Stomach (tissue), 4 donors: ENCODE measurements around the gene NAV2.

Source experiments
- EP300 ChIP-seq: sonication (generic); formaldehyde crosslinking; IDR thresholded peaks from one replicate; pipeline ENCODE4 v1.6.1; 2017; ENCODE audit warnings: antibody characterized with exemption
- POLR2A ChIP-seq, 4 donors: fragments of 450-650 bp; IDR thresholded peaks; one replicate each; pipeline ENCODE4 v1.6.1; 2016; ENCODE audit warnings: antibody characterized with exemption in 4 of 4, control low read depth in 2 of 4, mild to moderate bottlenecking in 1 of 4, moderate library complexity in 1 of 4
- POLR2AphosphoS5 ChIP-seq, 3 donors: sonication (generic); formaldehyde crosslinking; IDR thresholded peaks; one replicate each; pipeline ENCODE4 v1.6.1; 2016; ENCODE audit warnings: antibody characterized with exemption in 3 of 3
- TF ChIP-seq, protein P1 (sequence below), 7 experiments: fragments of 450-650 bp in 4 of 7; fragments of 200-600 bp in 3 of 7; sonication (generic) in 3 of 7; IDR thresholded peaks; one replicate each; pipeline ENCODE4 v1.5.1; 2016 to 2019; ENCODE audit warnings: antibody characterized with exemption in 7 of 7, control low read depth in 2 of 7, mild to moderate bottlenecking in 1 of 7

DNA sequence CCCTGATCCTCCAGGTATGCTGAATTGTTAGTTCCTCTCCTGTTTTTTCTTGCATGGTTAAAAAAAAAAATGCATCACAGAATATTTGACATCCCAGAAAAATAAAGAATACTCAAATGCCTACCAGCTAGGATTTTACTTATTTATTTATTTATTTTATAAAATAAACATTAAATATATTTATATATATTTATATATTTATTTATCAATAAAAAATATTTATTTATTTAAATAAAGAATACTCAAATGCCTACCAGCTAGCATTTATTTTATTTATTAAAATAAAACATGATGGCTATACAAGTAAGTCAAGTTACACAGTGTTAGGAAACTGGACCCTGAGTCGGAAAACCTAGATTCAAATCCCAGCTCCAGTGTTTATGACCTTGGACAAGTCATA is 164.1 kb downstream of the NAV2 start:
- TF ChIP-seq, protein P1, sequence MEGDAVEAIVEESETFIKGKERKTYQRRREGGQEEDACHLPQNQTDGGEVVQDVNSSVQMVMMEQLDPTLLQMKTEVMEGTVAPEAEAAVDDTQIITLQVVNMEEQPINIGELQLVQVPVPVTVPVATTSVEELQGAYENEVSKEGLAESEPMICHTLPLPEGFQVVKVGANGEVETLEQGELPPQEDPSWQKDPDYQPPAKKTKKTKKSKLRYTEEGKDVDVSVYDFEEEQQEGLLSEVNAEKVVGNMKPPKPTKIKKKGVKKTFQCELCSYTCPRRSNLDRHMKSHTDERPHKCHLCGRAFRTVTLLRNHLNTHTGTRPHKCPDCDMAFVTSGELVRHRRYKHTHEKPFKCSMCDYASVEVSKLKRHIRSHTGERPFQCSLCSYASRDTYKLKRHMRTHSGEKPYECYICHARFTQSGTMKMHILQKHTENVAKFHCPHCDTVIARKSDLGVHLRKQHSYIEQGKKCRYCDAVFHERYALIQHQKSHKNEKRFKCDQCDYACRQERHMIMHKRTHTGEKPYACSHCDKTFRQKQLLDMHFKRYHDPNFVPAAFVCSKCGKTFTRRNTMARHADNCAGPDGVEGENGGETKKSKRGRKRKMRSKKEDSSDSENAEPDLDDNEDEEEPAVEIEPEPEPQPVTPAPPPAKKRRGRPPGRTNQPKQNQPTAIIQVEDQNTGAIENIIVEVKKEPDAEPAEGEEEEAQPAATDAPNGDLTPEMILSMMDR (IDR thresholded peaks at IDR 0.05) = no peak
- no peak for TF ChIP-seq POLR2A (IDR thresholded peaks at IDR 0.05)
- no peak for TF ChIP-seq EP300
- TF ChIP-seq POLR2AphosphoS5 (IDR thresholded peaks at IDR 0.05) = no peak
